Endodermal cell (in vitro differentiated cells): ENCODE measurements around the gene ERCC1. TPM values are rescaled to one million over a fixed set of nuclear protein-coding genes. Genes with fewer than 3 reads are reported as not detected.

ENCODE experiments used
- DNase-seq: peaks from one replicate; pipeline ENCODE4 v3.0.0-alpha.2; 2017
- H3K27ac ChIP-seq: 2 replicates; pipeline ENCODE4 v1.5.1; 2013; ENCODE audit warnings: mild to moderate bottlenecking, low read depth, low read length, moderate library complexity
- H3K27me3 ChIP-seq: 2 replicates; pipeline ENCODE4 v1.6.1; 2013; ENCODE audit warnings: mild to moderate bottlenecking, low read length, moderate library complexity; ENCODE audit not compliant: insufficient read depth, control insufficient read depth, poor library complexity, severe bottlenecking
- H3K36me3 ChIP-seq: 2 replicates; pipeline ENCODE4 v1.7.0; 2013; ENCODE audit warnings: mild to moderate bottlenecking, low read length, moderate library complexity; ENCODE audit not compliant: control insufficient read depth, insufficient read depth
- H3K4me1 ChIP-seq: one replicate; pipeline ENCODE4 v1.7.0; 2013; ENCODE audit warnings: low read length; ENCODE audit not compliant: control insufficient read depth, insufficient read depth
- H3K4me3 ChIP-seq: 2 replicates; pipeline ENCODE4 v1.5.1; 2013; ENCODE audit warnings: mild to moderate bottlenecking, low read length, moderate library complexity
- H3K9ac ChIP-seq: 2 replicates; pipeline ENCODE4 v1.6.1; 2013; ENCODE audit warnings: mild to moderate bottlenecking, low read length, moderate library complexity; ENCODE audit not compliant: poor library complexity, severe bottlenecking; ENCODE audit errors: extremely low read depth
- H3K9me3 ChIP-seq: 2 replicates; pipeline ENCODE4 v1.6.1; 2013; ENCODE audit warnings: mild to moderate bottlenecking, low read length, moderate library complexity; ENCODE audit not compliant: control insufficient read depth
- H3K27ac Mint-ChIP-seq: 2 replicates; pipeline ENCODE4 v1.8.0; 2020; ENCODE audit warnings: mixed read lengths
- H3K27me3 Mint-ChIP-seq: 2 replicates; pipeline ENCODE4 v1.8.0; 2021; ENCODE audit warnings: mild to moderate bottlenecking, mixed read lengths; ENCODE audit not compliant: insufficient read depth
- H3K36me3 Mint-ChIP-seq: 2 replicates; pipeline ENCODE4 v1.8.0; 2020; ENCODE audit warnings: low read depth, mixed read lengths
- H3K4me1 Mint-ChIP-seq: 2 replicates; pipeline ENCODE4 v1.8.0; 2020; ENCODE audit warnings: mixed read lengths
- H3K4me3 Mint-ChIP-seq: 2 replicates; pipeline ENCODE4 v1.8.0; 2020; ENCODE audit warnings: mild to moderate bottlenecking, moderate library complexity, mixed read lengths
- H3K9me3 Mint-ChIP-seq: 2 replicates; pipeline ENCODE4 v1.8.0; 2020; ENCODE audit warnings: mild to moderate bottlenecking, mixed read lengths
- WGBS, 2 experiments: methylation state at CpG; one replicate each; pipeline versions ENCODE4 v1.1.5 to v1.1.7; 2013; ENCODE audit warnings: missing lambda C conversion rate in 2 of 2, mixed read lengths in 1 of 2; ENCODE audit not compliant: insufficient coverage in 1 of 2, insufficient read length in 1 of 2; 5-methylcytosine and 5-hydroxymethylcytosine counted together
- total RNA-seq, 2 donors: library from RNA; stranded (reverse); fragmentation: NEBNext Ultra II Directional in 1 of 2; extraction: Animal tissue kit (Norgen Biotek cat#: 25700) in 1 of 2; gene quantifications; 2 replicates in 1 of 2; 3 replicates in 1 of 2; pipeline ENCODE4 v1.2.1, GENCODE V29; 2021
- TF ChIP-seq, protein P1 (sequence below): fragments of 200-600 bp; sonication (generic); conservative IDR thresholded peaks from 2 replicates; pipeline ENCODE4 v1.5.0; 2021; ENCODE audit warnings: antibody characterized with exemption, mild to moderate bottlenecking

The ERCC1 gene
- total RNA-seq, 2 donors from 2014 or later, result 53.5 to 63.6 TPM

DNA sequence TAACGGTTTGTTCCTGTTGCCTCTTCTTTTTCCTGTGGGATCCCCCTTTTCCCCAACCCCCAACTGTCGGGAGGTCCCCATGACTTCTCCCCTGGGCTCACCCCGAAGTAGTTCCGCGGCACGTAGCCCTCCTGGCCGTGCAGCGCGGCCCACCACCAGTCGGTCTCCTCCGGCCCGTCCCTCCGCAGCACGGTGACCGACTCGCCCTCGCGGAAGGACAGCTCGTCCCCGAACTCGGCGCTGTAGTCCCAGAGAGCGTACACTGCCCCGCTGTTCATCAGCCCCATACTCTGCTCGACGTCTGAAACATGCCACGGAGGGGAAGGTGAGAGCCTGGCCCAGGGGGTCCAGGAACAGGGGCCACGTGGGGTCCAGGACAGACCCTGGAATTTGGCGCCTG, 41.3 kb downstream of the ERCC1 start:
- no peak overlapping the region for H3K4me3 Mint-ChIP-seq
- H3K27me3 Mint-ChIP-seq, result peaks cover 27% of the 10 kb centered on the region
- WGBS, 2 experiments, result 95 to 96% methylated on average over 25 to 29 of the region's 29 CpGs

DNA sequence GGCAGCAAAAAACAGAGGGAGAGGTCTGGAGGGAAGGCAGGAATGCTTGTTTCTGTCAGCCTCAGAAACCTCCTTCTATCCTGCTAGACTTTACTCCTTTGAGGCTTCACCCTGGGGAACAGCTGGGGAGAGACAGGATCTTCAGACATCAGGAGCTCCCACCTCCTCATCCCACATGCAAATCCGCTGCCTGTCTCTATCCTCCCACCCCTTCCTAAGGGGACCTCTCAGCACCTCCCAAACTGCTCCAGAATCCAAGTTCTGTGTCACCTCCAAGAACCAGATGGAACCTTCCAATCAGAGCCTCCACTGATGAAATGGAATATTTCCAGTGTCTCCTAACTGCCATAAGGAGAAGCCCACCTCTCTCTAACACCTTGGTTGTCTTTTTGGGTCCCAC, 43.6 kb downstream of the ERCC1 start:
- Mint-ChIP-seq H3K27me3 (peaks cover 4% of the 10 kb centered on the region), H3K27ac (no peak overlapping the region), H3K4me1 (peaks cover 2% of the 10 kb centered on the region), H3K9me3 (no peaks in the 10 kb centered on the region), H3K36me3 (no peaks in the 10 kb centered on the region), H3K4me3 (no peak overlapping the region)
- no peak overlapping the region for H3K4me3 ChIP-seq
- no peaks in the 10 kb centered on the region for H3K9me3 ChIP-seq
- no peak overlapping the region for H3K27ac ChIP-seq
- DNase-seq, result no peak
- TF ChIP-seq, protein P1, sequence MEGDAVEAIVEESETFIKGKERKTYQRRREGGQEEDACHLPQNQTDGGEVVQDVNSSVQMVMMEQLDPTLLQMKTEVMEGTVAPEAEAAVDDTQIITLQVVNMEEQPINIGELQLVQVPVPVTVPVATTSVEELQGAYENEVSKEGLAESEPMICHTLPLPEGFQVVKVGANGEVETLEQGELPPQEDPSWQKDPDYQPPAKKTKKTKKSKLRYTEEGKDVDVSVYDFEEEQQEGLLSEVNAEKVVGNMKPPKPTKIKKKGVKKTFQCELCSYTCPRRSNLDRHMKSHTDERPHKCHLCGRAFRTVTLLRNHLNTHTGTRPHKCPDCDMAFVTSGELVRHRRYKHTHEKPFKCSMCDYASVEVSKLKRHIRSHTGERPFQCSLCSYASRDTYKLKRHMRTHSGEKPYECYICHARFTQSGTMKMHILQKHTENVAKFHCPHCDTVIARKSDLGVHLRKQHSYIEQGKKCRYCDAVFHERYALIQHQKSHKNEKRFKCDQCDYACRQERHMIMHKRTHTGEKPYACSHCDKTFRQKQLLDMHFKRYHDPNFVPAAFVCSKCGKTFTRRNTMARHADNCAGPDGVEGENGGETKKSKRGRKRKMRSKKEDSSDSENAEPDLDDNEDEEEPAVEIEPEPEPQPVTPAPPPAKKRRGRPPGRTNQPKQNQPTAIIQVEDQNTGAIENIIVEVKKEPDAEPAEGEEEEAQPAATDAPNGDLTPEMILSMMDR, result no peak
- H3K4me1 ChIP-seq, result no peaks in the 10 kb centered on the region
- peaks cover 5% of the 10 kb centered on the region for H3K36me3 ChIP-seq
- WGBS, 2 experiments, result 94 to 100% methylated on average over 1 of the region's 1 CpG
- H3K9ac ChIP-seq, result no peak overlapping the region
- H3K27me3 ChIP-seq, result no peaks in the 10 kb centered on the region

More for the DNA sequence above, 41.3 kb downstream of the ERCC1 start:
- no peaks in the 10 kb centered on the region for H3K36me3 Mint-ChIP-seq
- H3K4me1 Mint-ChIP-seq, result no peaks in the 10 kb centered on the region
- H3K36me3 ChIP-seq, result peaks cover 5% of the 10 kb centered on the region
- H3K4me3 ChIP-seq, result no peak overlapping the region
- TF ChIP-seq, protein P1, result no peak
- H3K9me3 ChIP-seq, result no peaks in the 10 kb centered on the region
- no peak for DNase-seq
- H3K27me3 ChIP-seq, result no peaks in the 10 kb centered on the region
- no peaks in the 10 kb centered on the region for H3K4me1 ChIP-seq
- no peak overlapping the region for H3K9ac ChIP-seq
- H3K9me3 Mint-ChIP-seq, result no peaks in the 10 kb centered on the region
- H3K27ac ChIP-seq, result no peak overlapping the region
- no peak overlapping the region for H3K27ac Mint-ChIP-seq

DNA sequence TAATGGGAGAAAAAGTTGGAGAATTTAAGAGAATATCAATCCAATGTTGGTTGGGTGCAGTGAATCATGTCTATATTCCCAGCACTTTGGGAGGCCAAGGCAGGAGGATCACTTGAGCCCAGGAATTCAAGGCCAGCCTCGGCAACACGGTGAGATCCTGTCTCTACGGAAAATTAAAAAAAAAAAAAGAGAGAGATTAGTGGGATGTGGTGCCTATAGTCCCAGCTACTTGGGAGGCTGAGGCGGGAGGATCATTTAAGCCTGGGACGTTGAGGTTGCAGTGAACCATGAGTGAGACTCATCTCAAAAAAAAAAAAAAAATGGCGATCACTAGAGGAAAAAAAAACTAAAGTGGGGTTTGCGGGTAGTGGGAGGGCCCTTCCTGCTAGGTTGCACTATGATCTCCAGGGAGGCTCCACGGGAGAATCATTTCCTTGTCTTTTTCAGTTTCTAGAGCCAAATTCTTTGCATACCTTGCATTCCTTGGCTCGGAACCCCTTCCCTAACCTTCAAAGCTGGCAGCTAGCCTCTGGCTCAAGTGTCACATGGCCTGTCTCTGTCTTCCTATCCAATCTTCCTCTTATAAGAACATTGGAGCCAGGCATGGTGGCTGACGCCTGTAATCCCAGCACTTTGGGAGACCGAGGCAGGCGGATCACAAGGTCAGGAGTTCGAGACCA, 47.5 kb downstream of the ERCC1 start:
- Mint-ChIP-seq H3K9me3 (no peaks in the 10 kb centered on the region), H3K36me3 (no peaks in the 10 kb centered on the region)

More for the DNA sequence above, 47.5 kb downstream of the ERCC1 start:
- Histone ChIP-seq H3K27me3 (no peaks in the 10 kb centered on the region), H3K9me3 (no peaks in the 10 kb centered on the region), H3K4me1 (no peaks in the 10 kb centered on the region), H3K36me3 (peaks cover 1% of the 10 kb centered on the region), H3K27ac (peak overlapping the region; percentile 48), H3K4me3 (no peak overlapping the region), H3K9ac (peak overlapping the region; percentile 25)
- H3K4me3 Mint-ChIP-seq, result no peak overlapping the region
- peaks cover 2% of the 10 kb centered on the region for H3K4me1 Mint-ChIP-seq
- peak; percentile 84 for DNase-seq
- peak overlapping the region; percentile 94 for H3K27ac Mint-ChIP-seq
- WGBS, 2 experiments, result 47 to 66% methylated on average over 9 to 13 of the region's 13 CpGs
- TF ChIP-seq, protein P1, result no peak
- no peaks in the 10 kb centered on the region for H3K27me3 Mint-ChIP-seq
